Ovary (tissue), 9 donors: ENCODE measurements around the gene SPATA2. TPM values are rescaled to one million over a fixed set of nuclear protein-coding genes. Genes with fewer than 3 reads are reported as not detected.

Source experiments
- DNase-seq, 5 donors: peaks; one replicate each; pipeline ENCODE4 v3.0.0-alpha.2; 2019 to 2020
- H3K27ac ChIP-seq, 2 donors: fragments of 200-600 bp; one replicate each; pipeline versions ENCODE4 v1.5.1 to v1.8.0; 2019 to 2022
- H3K27me3 ChIP-seq: fragments of 200-600 bp; one replicate; pipeline ENCODE4 v1.8.0; 2022
- H3K36me3 ChIP-seq: fragments of 200-600 bp; sonication (generic); one replicate; pipeline ENCODE4 v1.5.1; 2019
- H3K4me1 ChIP-seq: one replicate; pipeline ENCODE4 v1.8.1; 2013; ENCODE audit warnings: mild to moderate bottlenecking, moderate library complexity; ENCODE audit not compliant: insufficient read depth
- H3K4me3 ChIP-seq: fragments of 200-600 bp; sonication (generic); one replicate; pipeline ENCODE4 v1.5.1; 2017
- H3K9me3 ChIP-seq, 2 donors: fragments of 200-600 bp in 1 of 2; sonication (generic) in 1 of 2; one replicate each; pipeline versions ENCODE4 v1.5.1 to v1.8.1; 2013 to 2019; ENCODE audit warnings: mild to moderate bottlenecking in 1 of 2, moderate library complexity in 1 of 2
- EP300 ChIP-seq: sonication (generic); formaldehyde crosslinking; IDR thresholded peaks from one replicate; pipeline ENCODE4 v1.6.1; 2017; ENCODE audit warnings: antibody characterized with exemption
- POLR2A ChIP-seq: fragments of 450-650 bp; IDR thresholded peaks from one replicate; pipeline ENCODE4 v1.6.1; 2017; ENCODE audit warnings: antibody characterized with exemption, mild to moderate bottlenecking, moderate library complexity
- WGBS, 3 donors: extraction: QIAGEN DNeasy Blood & Tissue Kit in 1 of 3; methylation state at CpG; one replicate each; pipeline versions ENCODE4 v1.1.5 to v1.1.7; 2013 to 2017; 5-methylcytosine and 5-hydroxymethylcytosine counted together
- intact Hi-C, 4 donors: fragments of 100-400 bp; cut with DNase I; formaldehyde crosslinking; loops; one replicate each; pipeline versions ENCODE4 v1.11.0 to v1.15.1; 2022 to 2023
- polyA plus RNA-seq, 2 donors: library from polyadenylated mRNA; stranded (reverse); fragments of 200-250 nt in 1 of 2; fragments of 350-450 nt in 1 of 2; fragmentation: Illumina TruSeq in 1 of 2; extraction: RNeasy Lipid Tissue Mini Kit (QIAGEN cat#74804) in 1 of 2; gene quantifications; one replicate each; pipeline ENCODE4 v1.2.3, GENCODE V29; 2013 to 2014
- total RNA-seq, 7 donors: library from RNA; depleted of rRNA in 2 of 7; stranded (reverse); fragments of >200 nt in 2 of 7; fragmentation: NEBNext Ultra II Directional in 3 of 7; extraction: Animal tissue kit (Norgen Biotek cat#: 25700) in 3 of 7; gene quantifications; one replicate each; pipeline versions ENCODE4 v1.1.0 to v1.2.4, GENCODE V29; 2016 to 2023
- TF ChIP-seq, protein P1 (sequence below), 3 donors: fragments of 450-650 bp in 2 of 3; fragments of 200-600 bp in 1 of 3; IDR thresholded peaks; one replicate each; pipeline versions ENCODE4 v1.5.1 to v1.8.0; 2016 to 2022; ENCODE audit warnings: antibody characterized with exemption in 3 of 3, mild to moderate bottlenecking in 1 of 3
- donor health status: DM: no; HTN: no; CAD: no; lungs with moderate emphysema.
- donor health status: DM: no; HTN: no; CAD: no.
- donor health status: Bipolar disorder and iron deficiency.
- donor health status: DM: yes; HTN: yes; CAD: no.
- donor health status: DM: no; HTN: no; CAD: no.
- donor health status: DM: yes; HTN: yes; CAD: no.

The SPATA2 gene
- total and polyA plus RNA-seq, 9 donors: 2.3 to 9.8 (median 6.3) TPM

GRCh38 chr20:49889001-49889934 lies 26.1 kb downstream of the SPATA2 start:
- WGBS, 3 donors: 70 to 78% (median 71%) methylated on average over 9 of the region's 9 CpGs
- intact Hi-C loops: loop anchor here in 2 of 4 donors (5.0 to 10.0 kb wide), 2 partner anchors 274 to 277 kb away; no protein-coding TSS in a partner anchor
- H3K36me3 ChIP-seq: no peaks in the 10 kb centered on the region
- no peak overlapping the region for H3K4me3 ChIP-seq
- TF ChIP-seq EP300: no peak
- TF ChIP-seq, protein P1, sequence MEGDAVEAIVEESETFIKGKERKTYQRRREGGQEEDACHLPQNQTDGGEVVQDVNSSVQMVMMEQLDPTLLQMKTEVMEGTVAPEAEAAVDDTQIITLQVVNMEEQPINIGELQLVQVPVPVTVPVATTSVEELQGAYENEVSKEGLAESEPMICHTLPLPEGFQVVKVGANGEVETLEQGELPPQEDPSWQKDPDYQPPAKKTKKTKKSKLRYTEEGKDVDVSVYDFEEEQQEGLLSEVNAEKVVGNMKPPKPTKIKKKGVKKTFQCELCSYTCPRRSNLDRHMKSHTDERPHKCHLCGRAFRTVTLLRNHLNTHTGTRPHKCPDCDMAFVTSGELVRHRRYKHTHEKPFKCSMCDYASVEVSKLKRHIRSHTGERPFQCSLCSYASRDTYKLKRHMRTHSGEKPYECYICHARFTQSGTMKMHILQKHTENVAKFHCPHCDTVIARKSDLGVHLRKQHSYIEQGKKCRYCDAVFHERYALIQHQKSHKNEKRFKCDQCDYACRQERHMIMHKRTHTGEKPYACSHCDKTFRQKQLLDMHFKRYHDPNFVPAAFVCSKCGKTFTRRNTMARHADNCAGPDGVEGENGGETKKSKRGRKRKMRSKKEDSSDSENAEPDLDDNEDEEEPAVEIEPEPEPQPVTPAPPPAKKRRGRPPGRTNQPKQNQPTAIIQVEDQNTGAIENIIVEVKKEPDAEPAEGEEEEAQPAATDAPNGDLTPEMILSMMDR (IDR thresholded peaks at IDR 0.05): no peak
- no peak for TF ChIP-seq POLR2A
- H3K27me3 ChIP-seq: no peaks in the 10 kb centered on the region
- peaks cover 29% of the 10 kb centered on the region for H3K4me1 ChIP-seq
- peak overlapping the region in 1 of 2 donors; percentile 70 for H3K27ac ChIP-seq
- H3K9me3 ChIP-seq: no peaks in the 10 kb centered on the region
- peak in 1 of 5 donors; percentile 56 for DNase-seq

DNA sequence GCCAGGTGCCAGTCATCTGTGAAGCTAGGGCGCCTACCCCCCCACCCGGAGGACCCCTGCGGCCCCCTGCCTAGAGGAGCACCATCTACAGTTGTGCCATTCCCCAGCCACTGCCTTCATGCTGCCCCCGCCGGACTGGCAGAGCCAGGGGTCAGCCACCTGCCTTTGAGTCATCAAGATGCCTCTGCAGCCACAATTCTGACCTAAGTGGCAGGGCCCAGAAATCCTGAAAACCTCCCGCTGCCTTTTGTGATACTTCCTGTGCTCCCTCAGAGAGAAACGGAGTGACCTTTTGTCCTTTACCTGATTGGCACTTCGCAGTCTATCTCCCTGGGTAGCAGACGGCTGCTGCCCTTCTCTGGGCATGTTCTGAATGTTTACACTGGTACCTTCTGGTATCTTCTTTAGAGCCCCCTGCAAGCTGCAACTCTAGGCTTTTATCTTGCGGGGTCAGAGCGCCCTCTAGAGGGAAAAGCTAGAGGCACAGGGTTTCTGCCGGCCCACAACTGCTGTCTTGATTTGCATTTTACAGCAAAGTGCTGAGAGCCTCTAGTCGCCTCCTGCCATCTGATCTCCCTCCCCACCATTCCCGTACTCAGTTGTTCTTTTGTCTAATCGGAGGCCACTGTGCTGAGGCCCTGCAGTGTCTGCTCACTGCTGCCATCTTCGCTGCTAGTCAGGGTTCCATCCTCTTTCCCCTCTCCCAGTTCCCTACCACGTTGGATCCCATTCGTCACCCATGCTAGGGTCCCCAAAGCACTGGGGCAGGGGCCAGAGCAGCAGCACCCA lies 26.9 kb downstream of the SPATA2 start:
- peaks cover 26% of the 10 kb centered on the region for H3K4me1 ChIP-seq

DNA sequence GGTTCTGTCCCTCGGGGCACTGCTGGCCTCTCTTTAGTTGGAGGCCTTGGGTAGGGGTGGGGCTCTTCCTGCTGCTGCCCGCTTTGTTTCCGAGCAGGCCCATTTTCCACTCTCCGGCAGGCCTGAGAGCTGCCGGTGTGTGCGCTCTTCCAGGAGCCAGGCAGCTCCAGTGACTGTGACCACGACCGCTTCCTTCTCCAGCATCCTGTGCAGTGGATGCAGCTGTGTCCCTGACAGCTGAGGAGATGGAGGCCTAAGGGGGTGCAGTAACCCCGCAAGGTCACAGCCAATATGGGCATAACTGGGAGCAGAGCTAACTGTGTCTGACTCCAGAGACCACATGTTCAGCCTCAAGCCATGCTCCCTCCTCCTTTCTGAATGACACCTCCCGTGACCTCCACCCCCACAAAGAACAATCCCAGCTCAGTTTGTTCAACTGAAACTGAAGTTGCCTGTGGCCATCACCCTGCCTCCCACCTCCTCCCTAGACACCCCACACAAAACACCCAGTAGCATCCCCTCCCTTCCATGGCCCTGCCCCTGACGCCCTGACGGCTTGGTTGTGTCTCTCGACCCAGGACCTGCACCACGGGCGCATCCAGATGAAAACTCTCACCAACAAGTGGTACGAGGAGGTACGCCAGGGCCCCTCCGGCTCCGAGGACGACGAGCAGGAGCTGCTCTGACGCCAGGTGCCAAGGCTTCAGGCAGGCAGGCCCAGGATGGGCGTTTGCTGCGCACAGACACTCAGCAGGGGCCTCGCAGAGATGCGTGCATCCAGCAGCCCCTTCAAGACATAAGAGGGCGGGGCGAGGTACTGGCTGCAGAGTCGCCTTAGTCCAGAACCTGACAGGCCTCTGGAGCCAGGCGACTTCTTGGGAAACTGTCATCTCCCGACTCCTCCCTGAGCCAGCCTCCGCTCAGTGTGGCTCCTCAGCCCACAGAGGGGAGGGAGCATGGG lies 27.8 kb downstream of the SPATA2 start:
- TF ChIP-seq, protein P1 (IDR thresholded peaks at IDR 0.05): no peak
- TF ChIP-seq POLR2A: no peak
- no peak for TF ChIP-seq EP300
- no peak for DNase-seq
- intact Hi-C loops: loop anchor here in 2 of 4 donors (5.0 to 10.0 kb wide), 2 partner anchors 273 to 275 kb away; no protein-coding TSS in a partner anchor
- peak overlapping the region in 1 of 2 donors; percentile 38 for H3K27ac ChIP-seq
- peaks cover 21% of the 10 kb centered on the region for H3K4me1 ChIP-seq
- H3K36me3 ChIP-seq: no peaks in the 10 kb centered on the region
- WGBS, 3 donors: 61 to 69% (median 69%) methylated on average over 32 of the region's 32 CpGs
- H3K4me3 ChIP-seq: no peak overlapping the region
- no peaks in the 10 kb centered on the region for H3K27me3 ChIP-seq
- H3K9me3 ChIP-seq: no peaks in the 10 kb centered on the region

More for the DNA sequence above, 26.9 kb downstream of the SPATA2 start:
- intact Hi-C loops: loop anchor here in 2 of 4 donors (5.0 to 10.0 kb wide), 2 partner anchors 274 to 276 kb away; no protein-coding TSS in a partner anchor
- WGBS, 3 donors: 57 to 69% (median 63%) methylated on average over 18 of the region's 18 CpGs
- Histone ChIP-seq H3K27me3 (no peaks in the 10 kb centered on the region), H3K36me3 (no peaks in the 10 kb centered on the region), H3K9me3 (no peaks in the 10 kb centered on the region), H3K27ac (peak overlapping the region in 1 of 2 donors; percentile 70), H3K4me3 (no peak overlapping the region)
- TF ChIP-seq, protein P1 (IDR thresholded peaks at IDR 0.05): peak in 2 of 3 donors; percentile 34 to 36
- no peak for TF ChIP-seq POLR2A
- DNase-seq: peak in 4 of 5 donors; percentile 53 to 73 (median 64)
